GM18508 (cell line): ENCODE measurements around the gene APOBEC3A.
"Not testable (repeated sequence)": the region's sequence is repeated elsewhere in the genome, so short reads cannot be mapped to it uniquely, and the experiment has no call there.

ENCODE experiments used
- ATAC-seq: cut with Tn5 transposase; IDR thresholded peaks from one replicate; pipeline ENCODE4 v1.9.1; 2021; ENCODE audit warnings: moderate number of reproducible peaks; ENCODE audit not compliant: insufficient read depth, unreplicated experiment

Gene APOBEC3A

GRCh38 chr22:38941488-38941987, 15.9 kb upstream of the APOBEC3A start:
- peak; percentile 53 for ATAC-seq

- ATAC-seq = no peak
These were observed 14.7 kb upstream of the APOBEC3A start for GRCh38 chr22:38942702-38943101.

GRCh38 chr22:38943201-38943600, 14.2 kb upstream of the APOBEC3A start:
- ATAC-seq = no peak

- ATAC-seq = no peak
These were observed 13.5 kb upstream of the APOBEC3A start for GRCh38 chr22:38943882-38944281.

GRCh38 chr22:38944653-38945052, 12.8 kb upstream of the APOBEC3A start:
- no peak for ATAC-seq

- not testable (repeated sequence) for ATAC-seq
These were observed 11.6 kb upstream of the APOBEC3A start for GRCh38 chr22:38945706-38946338.

GRCh38 chr22:38946771-38947170, 10.6 kb upstream of the APOBEC3A start:
- ATAC-seq = no peak

- no peak for ATAC-seq
These were observed 9.9 kb upstream of the APOBEC3A start for GRCh38 chr22:38947321-38948140.

- no peak for ATAC-seq
These were observed 9.0 kb upstream of the APOBEC3A start for GRCh38 chr22:38948181-38948940.

- ATAC-seq = no peak
These were observed 7.5 kb upstream of the APOBEC3A start for GRCh38 chr22:38949889-38950405.

- ATAC-seq = no peak
These were observed 6.7 kb upstream of the APOBEC3A start for GRCh38 chr22:38950527-38951295.

- ATAC-seq = no peak
These were observed 5.7 kb upstream of the APOBEC3A start for GRCh38 chr22:38951734-38952133.

GRCh38 chr22:38952281-38952993, 5.0 kb upstream of the APOBEC3A start:
- ATAC-seq = no peak

- ATAC-seq = no peak
These were observed 4.3 kb upstream of the APOBEC3A start for GRCh38 chr22:38953091-38953490.

GRCh38 chr22:38953577-38954413, 3.6 kb upstream of the APOBEC3A start:
- no peak for ATAC-seq

GRCh38 chr22:38954414-38955043, 2.9 kb upstream of the APOBEC3A start:
- ATAC-seq = no peak

- ATAC-seq = no peak
These were observed 2.0 kb upstream of the APOBEC3A start for GRCh38 chr22:38955250-38955905.
